CD4-positive, alpha-beta T cell treated with Interleukin-6 for 4 hours (primary cell): ENCODE data around the gene EFCAB5.
"Not testable (repeated sequence)": the region's sequence is repeated elsewhere in the genome, so short reads cannot be mapped to it uniquely, and the experiment has no call there.

Source experiments
- DNase-seq: peaks from one replicate; pipeline ENCODE4 v3.0.0-alpha.2; 2020; ENCODE audit warnings: mixed read lengths

Gene EFCAB5

GRCh38 chr17:30103921-30104320 lies 162.5 kb downstream of the EFCAB5 start:
- DNase-seq: no peak

- peak; percentile 75 for DNase-seq
Measured at GRCh38 chr17:30104575-30105339, 163.3 kb downstream of the EFCAB5 start.

GRCh38 chr17:30112794-30113193 lies 171.4 kb downstream of the EFCAB5 start:
- DNase-seq: no peak

GRCh38 chr17:30113213-30113612 lies 171.8 kb downstream of the EFCAB5 start:
- no peak for DNase-seq

GRCh38 chr17:30116345-30116660 lies 174.9 kb downstream of the EFCAB5 start:
- DNase-seq: no peak

GRCh38 chr17:30116661-30117551 lies 175.5 kb downstream of the EFCAB5 start, which contains the start of gene NSRP1:
NSRP1 (plus strand) TSS chr17:30116816; CDS start chr17:30116844, 28 bp downstream.
- peak; percentile 92 for DNase-seq

- no peak for DNase-seq
Measured at GRCh38 chr17:30117675-30118081, 176.2 kb downstream of the EFCAB5 start.

- DNase-seq: not testable (repeated sequence)
Measured at GRCh38 chr17:30118635-30119034, 177.2 kb downstream of the EFCAB5 start.

GRCh38 chr17:30124273-30124796 lies 182.9 kb downstream of the EFCAB5 start:
- DNase-seq: no peak

GRCh38 chr17:30130121-30130520 lies 188.7 kb downstream of the EFCAB5 start:
- DNase-seq: no peak

GRCh38 chr17:30132615-30133014 lies 191.2 kb downstream of the EFCAB5 start:
- no peak for DNase-seq

GRCh38 chr17:30133197-30133596 lies 191.8 kb downstream of the EFCAB5 start:
- no peak for DNase-seq

GRCh38 chr17:30134551-30134950 lies 193.1 kb downstream of the EFCAB5 start:
- DNase-seq: no peak

GRCh38 chr17:30137158-30137557 lies 195.7 kb downstream of the EFCAB5 start:
- DNase-seq: no peak

- not testable (repeated sequence) for DNase-seq
Measured at GRCh38 chr17:30147860-30148259, 206.4 kb downstream of the EFCAB5 start.

- DNase-seq: no peak
Measured at GRCh38 chr17:30148376-30148775, 206.9 kb downstream of the EFCAB5 start.

- DNase-seq: no peak
Measured at GRCh38 chr17:30151471-30151870, 210.0 kb downstream of the EFCAB5 start.

- no peak for DNase-seq
Measured at GRCh38 chr17:30153463-30153862, 212.0 kb downstream of the EFCAB5 start.

- no peak for DNase-seq
Measured at GRCh38 chr17:30155389-30155788, 214.0 kb downstream of the EFCAB5 start.
